ENCODE measurements around the gene ADAP1.

- TF ChIP-seq YY1 (IDR thresholded peaks at IDR 0.05; ENCODE audit: low read depth, low read length), result no peak
- no peak for TF ChIP-seq CTCF (IDR thresholded peaks at IDR 0.05; ENCODE audit: control extremely low read depth in 1 of 3, insufficient read depth in 1 of 3, low read depth in 1 of 3, low read length in 3 of 3)
- no peak for TF ChIP-seq RXRA (IDR thresholded peaks at IDR 0.05; ENCODE audit: insufficient read depth, low read depth, low read length)
- TF ChIP-seq MAX (IDR thresholded peaks at IDR 0.05), result no peak
- no peak for TF ChIP-seq CBX5 (IDR thresholded peaks at IDR 0.05; ENCODE audit: low read depth, low read length)
- no peak for TF ChIP-seq EZH2 (IDR thresholded peaks at IDR 0.05; ENCODE audit: low read depth, low read length, severe bottlenecking)
- no peak for TF ChIP-seq TAF7 (optimal IDR thresholded peaks at IDR 0.05; ENCODE audit: borderline replicate concordance, low read depth, low read length)
These were observed 103.3 kb downstream of the ADAP1 start for GRCh38 chr7:851204-851603.
